Articular chondrocyte of knee joint (primary cell): ENCODE measurements around the gene BRINP1. TPM values are rescaled to one million over a fixed set of nuclear protein-coding genes. Genes with fewer than 3 reads are reported as not detected.

ENCODE experiments used
- total RNA-seq: library from RNA; depleted of rRNA; stranded (reverse); fragments of >200 nt; gene quantifications from 2 replicates; pipeline ENCODE4 v1.2.3, GENCODE V29; 2012

Gene BRINP1
- total RNA-seq = 6.1 and 8.2 TPM in 2 replicates

DNA sequence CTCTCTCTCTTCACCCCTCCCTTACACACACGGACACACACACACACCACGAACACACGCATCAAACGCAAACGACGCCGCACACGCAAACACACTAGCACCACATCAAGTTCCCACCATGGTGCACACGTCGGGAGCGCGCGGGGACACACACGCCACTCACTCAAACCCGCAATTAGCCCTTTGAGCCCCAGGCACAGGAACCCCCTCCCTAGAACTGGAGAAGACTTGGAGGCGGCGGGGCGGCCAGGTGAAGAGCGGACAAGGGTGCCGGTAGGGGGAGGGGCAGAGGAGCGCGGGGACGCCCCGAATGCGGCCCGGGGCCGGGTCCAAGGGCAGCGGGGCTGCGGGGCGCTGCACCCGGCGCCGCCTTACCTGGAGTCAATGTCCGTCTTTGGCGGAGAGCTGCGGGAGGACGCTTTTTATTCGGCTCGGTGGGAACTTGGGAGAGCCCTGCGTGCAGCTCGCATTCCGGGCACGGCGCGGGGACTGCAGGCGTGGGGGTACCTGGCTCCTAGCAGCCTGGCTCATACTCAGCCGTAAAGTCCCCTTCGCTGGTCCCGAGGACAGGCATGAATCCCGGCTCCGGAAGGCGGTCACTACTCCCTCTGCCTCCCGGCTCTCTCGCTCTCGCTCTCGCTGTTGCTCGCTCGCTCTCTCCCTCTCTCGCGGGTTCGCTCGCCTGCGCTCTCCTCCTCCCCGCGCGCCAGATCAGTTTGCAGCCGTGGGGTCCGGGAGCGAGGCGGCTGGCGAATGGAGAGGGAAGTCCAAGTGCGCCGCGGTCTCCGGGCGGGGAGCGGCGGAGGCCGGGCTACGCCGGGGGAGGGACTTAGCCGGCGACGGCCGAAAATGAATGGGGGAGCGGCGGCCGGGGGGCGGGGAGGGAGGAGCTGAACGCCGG, at the start of gene BRINP1:
BRINP1 (minus strand) TSS at position 755 of the 901 bp plus-strand sequence. CDS start 56,080 bp downstream, outside the sequence.

